H1 (cell line): ENCODE data around the gene SLC35E1. TPM values are rescaled to one million over a fixed set of nuclear protein-coding genes. Genes with fewer than 3 reads are reported as not detected.
A peak's percentile ranks its signal among the peaks of the same experiment; 100 is the strongest.

Experiments used
- CTCF ChIA-PET: fragments of 300-600 bp; sonication (Branson Sonifier 250); formaldehyde crosslinking; loops from one replicate; lab custom pipeline; 2021; ENCODE audit not compliant: partially characterized antibody; lab: Charles Lee
- POLR2A ChIA-PET: fragments of 300-600 bp; sonication (Branson Sonifier 250); formaldehyde crosslinking; loops from one replicate; lab custom pipeline; 2021; ENCODE audit warnings: inconsistent platforms; ENCODE audit not compliant: partially characterized antibody; lab: Charles Lee
- DNase-seq, 2 experiments: peaks; one replicate each; pipeline versions ENCODE4 v3.0.0 to v3.0.0-alpha.2; 2010 to 2022; ENCODE audit warnings: low spot score in 2 of 2, low read depth in 1 of 2, mixed read lengths in 1 of 2
- FAIRE-seq: peaks from 2 replicates; lab custom pipeline; 2011; peaks lifted over from hg19 to GRCh38; lab: Jason Lieb, UNC
- H2AFZ ChIP-seq: 2 replicates; pipeline ENCODE4 v1.8.1; 2012; ENCODE audit warnings: low read length, inconsistent platforms
- H2AK5ac ChIP-seq: 2 replicates; pipeline ENCODE4 v1.6.1; 2013; ENCODE audit warnings: low read depth, low read length
- H2BK120ac ChIP-seq: replicated peaks from 2 replicates; pipeline ENCODE3; 2013; ENCODE audit warnings: low read depth, low read length, inconsistent platforms
- H2BK12ac ChIP-seq: 2 replicates; pipeline ENCODE4 v1.6.1; 2013; ENCODE audit warnings: low read depth, low read length
- H2BK15ac ChIP-seq: 2 replicates; pipeline ENCODE4 v1.6.1; 2013; ENCODE audit warnings: low read length
- H2BK20ac ChIP-seq: 2 replicates; pipeline ENCODE4 v1.6.1; 2013; ENCODE audit warnings: low read length
- H2BK5ac ChIP-seq: 2 replicates; pipeline ENCODE4 v1.6.1; 2013; ENCODE audit warnings: low read depth, low read length
- H3K14ac ChIP-seq: 2 replicates; pipeline ENCODE4 v1.6.1; 2013; ENCODE audit warnings: inconsistent platforms; ENCODE audit not compliant: insufficient read length
- H3K18ac ChIP-seq: 2 replicates; pipeline ENCODE4 v1.6.1; 2013; ENCODE audit warnings: low read length; ENCODE audit errors: extremely low read depth
- H3K23ac ChIP-seq: 2 replicates; pipeline ENCODE4 v1.6.1; 2013; ENCODE audit warnings: inconsistent platforms; ENCODE audit not compliant: insufficient read length
- H3K23me2 ChIP-seq: 2 replicates; pipeline ENCODE4 v1.6.1; 2013; ENCODE audit warnings: low read depth, low read length
- H3K27ac ChIP-seq: 2 replicates; pipeline ENCODE4 v1.6.1; 2011; ENCODE audit warnings: low read depth, low read length, inconsistent platforms
- H3K27me3 ChIP-seq, 4 experiments: replicated peaks in 1 of 4; 1 replicate in 1 of 4; 2 replicates in 3 of 4; pipeline versions ENCODE4 v1.6.1 to v1.8.1; 2011 to 2013; ENCODE audit warnings: low read length in 3 of 4, mild to moderate bottlenecking in 3 of 4, inconsistent platforms in 2 of 4, mixed read lengths in 2 of 4, moderate library complexity in 1 of 4; ENCODE audit not compliant: control insufficient read depth in 3 of 4, insufficient read depth in 3 of 4; ENCODE audit errors: extremely low read depth in 1 of 4
- H3K36me3 ChIP-seq, 4 experiments: 2 replicates each; pipeline versions ENCODE4 v1.6.1 to v1.8.1; 2011 to 2013; ENCODE audit warnings: mild to moderate bottlenecking in 4 of 4, low read length in 3 of 4, moderate library complexity in 2 of 4, control low read depth in 1 of 4, inconsistent platforms in 1 of 4; ENCODE audit not compliant: insufficient read depth in 4 of 4, control insufficient read depth in 2 of 4
- H3K4ac ChIP-seq: replicated peaks from 2 replicates; pipeline ENCODE3; 2013; ENCODE audit warnings: low read length, low read depth, mixed read lengths, inconsistent platforms; ENCODE audit not compliant: insufficient read length
- H3K4me1 ChIP-seq, 4 experiments: replicated peaks in 1 of 4; 1 replicate in 1 of 4; 2 replicates in 3 of 4; pipeline versions ENCODE4 v1.6.1 to v1.8.1; 2011 to 2013; ENCODE audit warnings: low read length in 3 of 4, inconsistent platforms in 2 of 4, mixed read lengths in 1 of 4; ENCODE audit not compliant: insufficient read depth in 4 of 4, control insufficient read depth in 3 of 4
- H3K4me2 ChIP-seq, 2 experiments: 2 replicates each; pipeline versions ENCODE4 v1.6.1 to v1.8.1; 2011 to 2013; ENCODE audit warnings: low read depth in 2 of 2, low read length in 2 of 2, control low read depth in 1 of 2, inconsistent platforms in 1 of 2, mild to moderate bottlenecking in 1 of 2; ENCODE audit not compliant: insufficient read depth in 1 of 2
- H3K4me3 ChIP-seq, 4 experiments: fragments of 200-600, 300-600 bp in 1 of 4; sonication (generic), shearing (Covaris generic), sonication (Bioruptor Twin) in 1 of 4; 2 replicates each; pipeline versions ENCODE4 v1.5.1 to v1.8.1; 2011 to 2016; ENCODE audit warnings: low read length in 4 of 4, low read depth in 3 of 4, control low read depth in 2 of 4, inconsistent platforms in 2 of 4, mild to moderate bottlenecking in 2 of 4, mixed read lengths in 1 of 4, moderate library complexity in 1 of 4; ENCODE audit not compliant: insufficient read depth in 2 of 4; ENCODE audit errors: extremely low read depth in 1 of 4
- H3K56ac ChIP-seq: replicated peaks from 2 replicates; pipeline ENCODE3; 2013; ENCODE audit warnings: low read depth, mild to moderate bottlenecking, mixed read lengths, low read length, inconsistent platforms; ENCODE audit not compliant: insufficient read length
- H3K79me1 ChIP-seq: 2 replicates; pipeline ENCODE4 v1.6.1; 2013; ENCODE audit warnings: low read depth, low read length, control low read depth
- H3K79me2 ChIP-seq, 2 experiments: 2 replicates each; pipeline versions ENCODE4 v1.6.1 to v1.8.1; 2012 to 2013; ENCODE audit warnings: low read length in 2 of 2, mild to moderate bottlenecking in 2 of 2, inconsistent platforms in 1 of 2; ENCODE audit not compliant: insufficient read depth in 2 of 2, control insufficient read depth in 1 of 2
- H3K9ac ChIP-seq, 4 experiments: replicated peaks in 1 of 4; 1 replicate in 1 of 4; 2 replicates in 3 of 4; pipeline versions ENCODE4 v1.6.1 to v1.8.1; 2011 to 2013; ENCODE audit warnings: low read depth in 3 of 4, low read length in 3 of 4, control low read depth in 2 of 4, mild to moderate bottlenecking in 2 of 4, moderate library complexity in 2 of 4, inconsistent platforms in 1 of 4; ENCODE audit errors: extremely low read depth in 1 of 4
- H3K9me3 ChIP-seq, 2 experiments: 2 replicates each; pipeline versions ENCODE4 v1.6.1 to v1.8.1; 2012 to 2013; ENCODE audit warnings: mild to moderate bottlenecking in 2 of 2, moderate library complexity in 2 of 2, control low read depth in 1 of 2, inconsistent platforms in 1 of 2, low read depth in 1 of 2, low read length in 1 of 2, mixed read lengths in 1 of 2; ENCODE audit not compliant: insufficient read depth in 2 of 2
- H4K20me1 ChIP-seq, 2 experiments: replicated peaks in 1 of 2; 2 replicates each; pipeline versions ENCODE3 to v1.8.1; 2011 to 2013; ENCODE audit warnings: inconsistent platforms in 2 of 2, low read length in 2 of 2, mild to moderate bottlenecking in 1 of 2; ENCODE audit not compliant: insufficient read depth in 2 of 2, control insufficient read depth in 1 of 2
- H4K5ac ChIP-seq: 2 replicates; pipeline ENCODE4 v1.6.1; 2013; ENCODE audit warnings: low read length, low read depth, mixed read lengths, inconsistent platforms; ENCODE audit not compliant: insufficient read length
- H4K8ac ChIP-seq: 2 replicates; pipeline ENCODE4 v1.8.0; 2013; ENCODE audit warnings: mild to moderate bottlenecking, moderate library complexity, low read length, inconsistent platforms; ENCODE audit not compliant: insufficient read depth; ENCODE audit errors: extremely low read depth
- H4K91ac ChIP-seq: replicated peaks from 2 replicates; pipeline ENCODE3; 2013; ENCODE audit warnings: low read length, mixed read lengths, inconsistent platforms; ENCODE audit not compliant: insufficient read length
- ASH2L ChIP-seq: fragments of 200-600, 300-600 bp; sonication (generic); IDR thresholded peaks from one replicate; pipeline ENCODE4 v1.7.1; 2017; ENCODE audit warnings: low read length
- ATF3 ChIP-seq: IDR thresholded peaks from 2 replicates; pipeline ENCODE4 v1.6.1; 2011; ENCODE audit warnings: low read depth, mild to moderate bottlenecking, low read length; ENCODE audit not compliant: insufficient read depth
- CHD1 ChIP-seq: IDR thresholded peaks from 2 replicates; pipeline ENCODE4 v1.6.1; 2012; ENCODE audit warnings: low read depth, low read length, improper control_type of control experiment
- EP300 ChIP-seq, 2 experiments: IDR thresholded peaks; 1 replicate in 1 of 2; 2 replicates in 1 of 2; pipeline ENCODE4 v1.6.1; 2011 to 2012; ENCODE audit warnings: low read depth in 2 of 2, low read length in 2 of 2, mild to moderate bottlenecking in 2 of 2, borderline replicate concordance in 1 of 2, inconsistent platforms in 1 of 2, moderate library complexity in 1 of 2
- KDM4A ChIP-seq: IDR thresholded peaks from one replicate; pipeline ENCODE4 v1.7.1; 2012; ENCODE audit warnings: low read depth, mild to moderate bottlenecking, moderate library complexity, low read length, inconsistent platforms; ENCODE audit not compliant: severe bottlenecking
- PHF8 ChIP-seq: fragments of 200-600 bp; sonication (generic); conservative IDR thresholded peaks from 2 replicates; pipeline ENCODE4 v1.7.1; 2012; ENCODE audit warnings: low read depth, mild to moderate bottlenecking, inconsistent platforms, low read length, moderate library complexity
- POLR2A ChIP-seq, 2 experiments: IDR thresholded peaks; 1 replicate in 1 of 2; 2 replicates in 1 of 2; pipeline ENCODE4 v1.6.1; 2011; ENCODE audit warnings: low read depth in 2 of 2, low read length in 2 of 2, mild to moderate bottlenecking in 2 of 2; ENCODE audit errors: control extremely low read depth in 1 of 2
- RBBP5 ChIP-seq: IDR thresholded peaks from 2 replicates; pipeline ENCODE4 v1.7.1; 2012; ENCODE audit warnings: low read depth, mild to moderate bottlenecking, inconsistent platforms, low read length, moderate library complexity, borderline replicate concordance
- SIN3A ChIP-seq, 2 experiments: IDR thresholded peaks in 1 of 2; conservative IDR thresholded peaks in 1 of 2; 2 replicates each; pipeline ENCODE4 v1.6.1; 2011 to 2012; ENCODE audit warnings: low read length in 2 of 2, improper control_type of control experiment in 1 of 2, low read depth in 1 of 2, mild to moderate bottlenecking in 1 of 2
- TAF7 ChIP-seq: optimal IDR thresholded peaks from 2 replicates; pipeline ENCODE3; 2011; ENCODE audit warnings: low read depth, mild to moderate bottlenecking, inconsistent platforms, low read length, moderate library complexity, borderline replicate concordance
- TCF12 ChIP-seq: IDR thresholded peaks from 2 replicates; pipeline ENCODE4 v1.6.1; 2011; ENCODE audit warnings: low read depth, mild to moderate bottlenecking, low read length
- ZNF274 ChIP-seq: IDR thresholded peaks from 2 replicates; pipeline ENCODE4 v1.7.0; 2012; ENCODE audit warnings: low read length, borderline replicate concordance; ENCODE audit errors: extremely low read depth
- WGBS, 2 experiments: shearing (Covaris generic) in 1 of 2; methylation state at CpG; one replicate each; pipeline versions ENCODE4 v1.1.6 to v1.1.7; 2013 to 2015; ENCODE audit warnings: low lambda C conversion rate in 2 of 2, mixed read lengths in 2 of 2, inconsistent platforms in 1 of 2, low coverage in 1 of 2, missing lambda C conversion rate in 1 of 2; ENCODE audit not compliant: insufficient replicate concordance in 2 of 2, insufficient coverage in 1 of 2, insufficient read length in 1 of 2; ENCODE audit errors: extremely low coverage in 1 of 2, missing lambda C conversion rate in 1 of 2; 5-methylcytosine and 5-hydroxymethylcytosine counted together
- polyA plus RNA-seq, 7 experiments: library from polyadenylated mRNA; depleted of rRNA in 3 of 7; stranded (reverse) in 5 of 7; unstranded in 2 of 7; fragments of >200 nt in 5 of 7; fragments of 200-250 nt in 2 of 7; gene quantifications; 1 replicate in 5 of 7; 2 replicates in 1 of 7; 4 replicates in 1 of 7; pipeline versions ENCODE4 v1.2.1 to v1.2.3, GENCODE V29; 2011 to 2013; ENCODE audit warnings: missing spikeins in 2 of 7, mixed read lengths in 2 of 7
- total RNA-seq: library from RNA; stranded (reverse); fragmentation: NEBNext Ultra II Directional; extraction: Animal tissue kit (Norgen Biotek cat#: 25700); gene quantifications from 2 replicates; pipeline ENCODE4 v1.2.1, GENCODE V29; 2021

SLC35E1 gene
- total and polyA plus RNA-seq, 2 of the 8 experiments (the other 6 are each of a cell fraction or from before 2014, with no cell fraction given): 26.0 to 31.9 TPM

GRCh38 chr19:16527971-16528521, 44.2 kb downstream of the SLC35E1 start:
- H3K36me3 ChIP-seq: peaks cover 47 to 90% (median 78%) of the 10 kb centered on the region in 4 experiments
- ChIA-PET CTCF (interaction anchor here (0.9 to 3.6 kb wide), 12 partner anchors 10 to 90 kb away, joined by 3 to 15 read pairs (median 3); no protein-coding TSS in a partner anchor), POLR2A (interaction anchor here (0.9 to 2.3 kb wide), 7 partner anchors 8 to 163 kb away, joined by 3 to 9 read pairs (median 4); partner anchors contain the start of gene CHERP)
- TF ChIP-seq KDM4A (no peak), RBBP5 (no peak), ATF3 (no peak), POLR2A (IDR thresholded peaks at IDR 0.05; ENCODE audit: control extremely low read depth in 1 of 2, low read depth in 2 of 2, low read length in 2 of 2) (no peak), CHD1 (no peak), PHF8 (no peak), SIN3A (conservative IDR thresholded peaks at IDR 0.05 in 1 of 2, IDR thresholded peaks at IDR 0.05 in 1 of 2; ENCODE audit: low read depth in 1 of 2, low read length in 2 of 2) (peak; percentile 47 to 61; a peak in 2 of 4 replicates), ZNF274 (no peak), TAF7 (no peak), TCF12 (no peak), ASH2L (no peak), EP300 (IDR thresholded peaks at IDR 0.05; ENCODE audit: borderline replicate concordance in 1 of 2, low read depth in 2 of 2, low read length in 2 of 2) (no peak)

More at GRCh38 chr19:16527971-16528521, 44.2 kb downstream of the SLC35E1 start:
- Histone ChIP-seq H2AFZ (no peak overlapping the region), H4K5ac (no peak overlapping the region), H3K27me3 (no peaks in the 10 kb centered on the region), H3K18ac (no peak overlapping the region), H2BK15ac (no peak overlapping the region), H2BK12ac (no peak overlapping the region), H2BK20ac (no peak overlapping the region), H3K9ac (no peak overlapping the region), H2BK120ac (no peak overlapping the region), H2AK5ac (no peak overlapping the region), H3K27ac (no peak overlapping the region), H3K56ac (no peak overlapping the region), H3K4ac (no peak overlapping the region), H3K4me1 (no peaks in the 10 kb centered on the region), H3K79me2 (no peaks in the 10 kb centered on the region), H4K20me1 (peaks cover 2 to 33% of the 10 kb centered on the region in 2 experiments), H2BK5ac (no peak overlapping the region), H3K4me2 (no peak overlapping the region), H3K23ac (no peak overlapping the region), H4K91ac (no peak overlapping the region), H3K9me3 (no peaks in the 10 kb centered on the region), H4K8ac (peak overlapping the region; percentile 5; the same call in 1 of the 2 replicates), H3K4me3 (no peak overlapping the region), H3K14ac (no peak overlapping the region), H3K79me1 (no peaks in the 10 kb centered on the region), H3K23me2 (no peaks in the 10 kb centered on the region)
- 85% methylated on average over 11 of the region's 12 CpGs; no CpG with 5 or more reads in 1 of the 2 experiments for WGBS, 2 experiments
- DNase-seq: peak in 1 of 2 experiments; percentile 70
- no peak for FAIRE-seq
